Stimulated activated naive CD4-positive, alpha-beta T cell (primary cell): Measurements from ENCODE around the gene SH3PXD2A.
A peak's percentile ranks its signal among the peaks of the same experiment; 100 is the strongest.

Experiments used
- DNase-seq, 6 experiments: peaks; one replicate each; lab custom pipeline; 2025; lab: John Stamatoyannopoulos, UW

SH3PXD2A gene

GRCh38 chr10:103855424-103855823 lies at the start of gene SH3PXD2A:
Gene SH3PXD2A (minus strand): TSS chr10:103855576. CDS start chr10:103855266, 310 bp downstream.
- DNase-seq = peak in 2 of 6 experiments; percentile 9 to 12

DNA sequence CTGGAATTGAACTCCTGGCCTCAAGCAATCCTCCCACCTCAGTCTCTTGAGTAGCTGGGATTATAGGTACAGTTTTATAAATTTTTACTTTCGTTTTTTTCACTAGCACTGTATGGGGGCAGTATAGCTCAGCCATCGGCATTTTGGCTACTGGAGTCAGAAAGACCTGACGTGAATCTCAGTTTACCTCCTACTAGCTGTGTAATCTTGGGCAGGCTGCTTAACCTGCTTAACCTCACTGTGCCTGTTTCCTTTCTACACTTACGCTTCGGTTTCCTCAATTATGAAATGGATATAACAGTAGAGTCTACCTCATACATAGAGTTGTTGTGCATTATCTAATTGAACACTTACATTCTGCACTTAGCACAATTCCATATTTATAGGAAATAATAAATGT lies 45.9 kb upstream of the SH3PXD2A start:
- peak in 1 of 6 experiments; percentile 18 for DNase-seq

GRCh38 chr10:103899312-103899711 lies 43.9 kb upstream of the SH3PXD2A start:
- DNase-seq = no peak

GRCh38 chr10:103897241-103897774 lies 41.9 kb upstream of the SH3PXD2A start:
- DNase-seq = no peak

GRCh38 chr10:103896225-103896624 lies 40.8 kb upstream of the SH3PXD2A start:
- DNase-seq = no peak

GRCh38 chr10:103895411-103896186 lies 40.2 kb upstream of the SH3PXD2A start:
- DNase-seq = no peak

- no peak for DNase-seq
Measured at GRCh38 chr10:103894441-103894864, 39.1 kb upstream of the SH3PXD2A start.

DNA sequence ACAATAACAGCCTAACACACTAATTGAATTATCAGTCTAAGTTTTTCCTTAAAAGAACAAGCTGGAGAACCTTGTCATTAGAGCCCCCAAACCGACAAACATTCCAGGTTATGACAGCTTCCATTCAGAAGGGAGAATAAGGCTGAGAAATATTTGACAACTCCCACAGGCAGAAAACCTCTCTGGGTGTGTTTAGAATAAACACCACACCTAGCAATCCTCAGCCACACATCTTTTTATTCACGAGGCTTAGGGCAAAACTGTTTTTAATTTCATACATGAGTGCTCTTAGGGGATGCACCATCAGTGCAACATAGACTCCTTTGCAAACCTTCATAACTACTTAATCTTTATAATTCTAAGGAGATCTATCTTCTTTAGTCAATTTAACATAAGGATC lies 38.4 kb upstream of the SH3PXD2A start:
- no peak for DNase-seq

- DNase-seq = no peak
Measured at GRCh38 chr10:103892181-103892580, 36.8 kb upstream of the SH3PXD2A start.

DNA sequence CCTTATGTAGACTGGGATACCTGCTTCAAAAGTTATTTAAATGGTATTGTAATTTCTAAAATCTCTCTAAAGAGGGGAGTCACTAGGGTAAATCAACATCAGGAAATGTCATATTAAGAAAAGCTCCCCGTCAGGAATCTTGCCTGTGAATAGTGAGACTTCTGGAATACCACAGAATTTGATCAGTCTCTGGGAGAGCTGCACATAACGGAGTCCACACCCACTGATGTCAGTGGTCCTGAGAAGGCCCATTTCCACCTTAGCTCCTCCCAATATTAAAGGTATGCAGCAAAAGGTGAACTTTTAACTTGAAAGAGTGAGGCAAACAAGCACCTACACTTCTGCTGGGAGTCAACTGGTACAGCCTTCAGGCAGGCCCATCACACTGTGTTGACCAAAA lies 35.3 kb upstream of the SH3PXD2A start:
- no peak for DNase-seq

GRCh38 chr10:103890194-103890658 lies 34.9 kb upstream of the SH3PXD2A start:
- no peak for DNase-seq

- no peak for DNase-seq
Measured at GRCh38 chr10:103889121-103889720, 33.8 kb upstream of the SH3PXD2A start.

GRCh38 chr10:103888113-103888841 lies 32.9 kb upstream of the SH3PXD2A start:
- peak in 3 of 6 experiments; percentile 28 to 73 (median 64) for DNase-seq

DNA sequence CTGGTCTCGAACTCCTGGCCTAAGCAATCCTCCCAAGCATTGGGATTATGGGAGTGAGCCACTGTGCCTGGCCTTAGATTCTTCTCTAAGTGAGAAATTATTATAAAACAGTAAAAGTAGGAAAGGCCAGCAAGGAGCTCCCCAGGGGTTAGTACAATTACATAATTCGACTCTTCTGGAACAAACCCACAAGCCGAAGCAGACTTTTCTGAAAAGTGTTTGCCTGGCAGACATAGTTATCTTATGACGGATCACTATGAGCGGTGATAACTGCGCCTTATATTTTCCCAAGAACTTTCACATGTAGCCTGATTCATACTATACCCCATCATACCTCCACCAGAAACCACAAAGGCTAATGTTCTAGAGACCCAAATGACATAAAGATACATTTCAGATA lies 30.2 kb upstream of the SH3PXD2A start:
- DNase-seq = no peak

DNA sequence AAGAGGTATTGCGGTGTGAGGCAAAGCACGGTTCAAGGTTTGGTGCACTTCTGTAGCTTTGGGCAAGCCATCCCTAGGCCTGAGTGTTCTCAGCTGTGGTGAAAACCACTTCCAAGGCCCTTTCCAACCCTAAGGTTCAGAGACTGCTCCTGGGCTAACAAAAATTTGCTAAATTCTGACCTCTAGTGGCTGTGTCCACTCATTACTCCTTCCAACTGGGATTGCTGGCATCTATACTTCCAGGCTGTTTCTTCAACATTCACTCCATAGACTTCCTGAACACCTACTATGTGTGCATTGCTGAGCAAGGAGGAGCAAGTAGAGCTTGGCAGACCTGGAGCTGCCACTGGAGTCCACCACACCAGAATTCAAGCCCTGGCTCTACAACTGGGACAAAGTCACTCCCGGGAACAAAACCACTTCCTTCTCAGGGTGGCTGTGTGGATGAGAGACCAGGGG lies 29.3 kb upstream of the SH3PXD2A start:
- DNase-seq = peak in 1 of 6 experiments; percentile 9

GRCh38 chr10:103882285-103883007 lies 27.1 kb upstream of the SH3PXD2A start:
- no peak for DNase-seq

- DNase-seq = no peak
Measured at GRCh38 chr10:103881416-103882284, 26.3 kb upstream of the SH3PXD2A start.

DNA sequence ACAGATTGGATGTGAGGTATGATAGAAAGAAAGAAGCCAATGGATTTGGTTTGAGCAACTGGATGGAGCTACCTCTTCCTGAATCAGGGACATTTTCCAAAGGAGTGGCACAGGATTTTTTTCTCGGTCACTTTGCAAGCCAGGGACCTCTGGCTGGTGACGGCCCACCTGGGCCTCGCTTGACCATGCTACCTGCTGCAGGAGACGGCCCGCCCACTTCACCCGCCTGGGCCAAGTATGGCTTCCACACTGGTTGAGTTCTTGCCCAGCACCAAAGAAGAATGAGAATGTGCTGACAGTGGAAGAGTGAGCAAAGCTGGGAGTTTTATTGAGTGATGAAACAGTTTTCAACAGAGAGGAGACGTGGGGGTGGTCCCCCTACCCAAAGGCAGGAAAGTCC lies 24.5 kb upstream of the SH3PXD2A start:
- no peak for DNase-seq

DNA sequence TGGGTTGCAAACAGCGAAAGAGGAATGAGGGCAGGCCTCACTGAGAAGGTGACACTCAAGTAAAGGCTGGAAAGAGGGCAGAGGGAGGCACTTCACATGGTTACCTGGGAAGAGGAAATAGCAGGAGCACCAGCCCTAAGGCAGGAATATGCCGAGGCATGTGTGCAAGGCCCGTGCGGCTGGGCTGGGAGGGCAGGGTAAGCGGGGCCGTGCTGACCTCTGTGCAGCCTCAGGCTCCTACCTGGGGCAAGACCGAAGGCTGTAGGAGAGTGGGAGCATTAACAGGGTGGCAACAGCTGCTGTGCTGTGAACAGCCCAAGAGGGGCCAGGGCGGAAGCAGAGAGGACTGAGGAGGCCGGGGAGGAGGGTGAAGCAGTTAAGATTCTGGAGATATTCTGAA lies 24.0 kb upstream of the SH3PXD2A start:
- no peak for DNase-seq

DNA sequence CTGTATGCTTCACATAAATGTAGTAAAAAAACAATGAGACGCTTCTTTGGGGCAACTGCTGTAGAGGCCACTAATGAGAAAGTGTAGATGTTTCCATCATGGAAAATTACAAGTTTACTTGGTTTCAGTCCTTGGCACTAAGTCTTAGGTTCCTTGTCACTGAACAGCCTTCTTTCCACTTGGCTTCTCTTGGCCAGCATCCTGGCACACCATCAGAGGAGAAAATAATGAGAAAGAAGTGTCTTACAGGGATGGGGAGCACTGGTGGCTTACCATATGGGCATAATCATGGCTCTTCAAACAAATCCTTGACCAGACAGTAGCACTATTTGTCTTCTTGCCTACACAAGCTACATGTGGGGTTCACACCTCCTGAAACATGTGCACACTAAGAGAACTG lies 22.5 kb upstream of the SH3PXD2A start:
- DNase-seq = no peak

- no peak for DNase-seq
Measured at GRCh38 chr10:103876155-103876554, 20.8 kb upstream of the SH3PXD2A start.
